ENCODE measurements around the gene GALNT15. TPM values are rescaled to one million over a fixed set of nuclear protein-coding genes. Genes with fewer than 3 reads are reported as not detected.

GALNT15 gene
- polyA plus RNA-seq, 1 donor (not counting 4 experiments of a cell fraction or from before 2014, with no cell fraction given) = not detected

DNA sequence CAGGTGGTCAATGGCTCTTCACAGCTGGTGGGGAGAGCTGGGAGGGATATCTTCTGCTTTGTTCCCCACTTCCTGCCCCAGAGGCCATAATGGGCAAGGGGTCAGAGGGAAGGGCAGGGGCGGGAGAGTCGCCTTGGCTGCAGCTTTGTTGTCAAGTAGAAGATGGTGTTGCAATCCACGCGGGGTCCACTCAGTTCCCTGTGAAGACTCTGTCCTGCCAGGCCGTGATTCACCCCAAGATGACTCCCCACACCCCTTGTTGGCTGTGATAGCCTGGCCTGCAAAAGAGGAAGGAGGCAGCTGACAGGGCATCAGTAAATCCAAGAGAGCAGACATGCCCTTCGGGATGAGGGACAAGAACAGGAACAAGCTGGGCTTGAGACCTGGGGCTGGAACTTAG lies 6.9 kb downstream of the GALNT15 start:
- Histone ChIP-seq H3K9ac (ENCODE audit: control insufficient read depth, extremely low read depth, insufficient read depth, low read length) (no peak overlapping the region), H3K4me1 (ENCODE audit: control insufficient read depth, extremely low read depth, insufficient read depth, low read length) (peaks cover 4% of the 10 kb centered on the region), H3K36me3 (ENCODE audit: control insufficient read depth in 2 of 2, extremely low read depth in 1 of 2, insufficient read depth in 2 of 2, low read length in 2 of 2) (no peaks in the 10 kb centered on the region), H3K79me2 (ENCODE audit: control insufficient read depth, insufficient read depth, low read length) (no peaks in the 10 kb centered on the region), H3K27me3 (ENCODE audit: control insufficient read depth, extremely low read depth, insufficient read depth, low read length) (no peaks in the 10 kb centered on the region), H3K9me3 (ENCODE audit: control insufficient read depth, low read depth, low read length) (no peaks in the 10 kb centered on the region), H2AFZ (ENCODE audit: control insufficient read depth, low read length) (no peak overlapping the region), H3K9me1 (ENCODE audit: control insufficient read depth, extremely low read depth, insufficient read depth, low read length) (no peaks in the 10 kb centered on the region), H3K4me2 (ENCODE audit: control insufficient read depth, extremely low read depth, insufficient read depth, low read depth, low read length) (no peak overlapping the region), H3K27ac (ENCODE audit: control insufficient read depth, insufficient read depth, low read length) (no peak overlapping the region), H3K4me3 (ENCODE audit: control insufficient read depth in 2 of 3, extremely low read depth in 1 of 3, insufficient read depth in 2 of 3, low read depth in 1 of 3, low read length in 3 of 3) (no peak overlapping the region), H4K20me1 (ENCODE audit: control insufficient read depth, extremely low read depth, insufficient read depth, low read length) (no peaks in the 10 kb centered on the region)
- FAIRE-seq (no peak), DNase-seq (ENCODE audit: low read depth, low spot score) (no peak)
- TF ChIP-seq, protein P1, sequence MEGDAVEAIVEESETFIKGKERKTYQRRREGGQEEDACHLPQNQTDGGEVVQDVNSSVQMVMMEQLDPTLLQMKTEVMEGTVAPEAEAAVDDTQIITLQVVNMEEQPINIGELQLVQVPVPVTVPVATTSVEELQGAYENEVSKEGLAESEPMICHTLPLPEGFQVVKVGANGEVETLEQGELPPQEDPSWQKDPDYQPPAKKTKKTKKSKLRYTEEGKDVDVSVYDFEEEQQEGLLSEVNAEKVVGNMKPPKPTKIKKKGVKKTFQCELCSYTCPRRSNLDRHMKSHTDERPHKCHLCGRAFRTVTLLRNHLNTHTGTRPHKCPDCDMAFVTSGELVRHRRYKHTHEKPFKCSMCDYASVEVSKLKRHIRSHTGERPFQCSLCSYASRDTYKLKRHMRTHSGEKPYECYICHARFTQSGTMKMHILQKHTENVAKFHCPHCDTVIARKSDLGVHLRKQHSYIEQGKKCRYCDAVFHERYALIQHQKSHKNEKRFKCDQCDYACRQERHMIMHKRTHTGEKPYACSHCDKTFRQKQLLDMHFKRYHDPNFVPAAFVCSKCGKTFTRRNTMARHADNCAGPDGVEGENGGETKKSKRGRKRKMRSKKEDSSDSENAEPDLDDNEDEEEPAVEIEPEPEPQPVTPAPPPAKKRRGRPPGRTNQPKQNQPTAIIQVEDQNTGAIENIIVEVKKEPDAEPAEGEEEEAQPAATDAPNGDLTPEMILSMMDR (optimal IDR thresholded peaks at IDR 0.05 in 1 of 3, IDR thresholded peaks at IDR 0.05 in 1 of 3, conservative IDR thresholded peaks at IDR 0.05 in 1 of 3; ENCODE audit: extremely low read depth in 1 of 3, insufficient read depth in 2 of 3, low read length in 3 of 3) = no peak
- no peak for TF ChIP-seq EZH2 (IDR thresholded peaks at IDR 0.05; ENCODE audit: low read length)
- dilution Hi-C loops (cut with MboI; ENCODE audit: extremely low pct_ligation_motif_present, low sequenced_read_pairs) = no loop called here

DNA sequence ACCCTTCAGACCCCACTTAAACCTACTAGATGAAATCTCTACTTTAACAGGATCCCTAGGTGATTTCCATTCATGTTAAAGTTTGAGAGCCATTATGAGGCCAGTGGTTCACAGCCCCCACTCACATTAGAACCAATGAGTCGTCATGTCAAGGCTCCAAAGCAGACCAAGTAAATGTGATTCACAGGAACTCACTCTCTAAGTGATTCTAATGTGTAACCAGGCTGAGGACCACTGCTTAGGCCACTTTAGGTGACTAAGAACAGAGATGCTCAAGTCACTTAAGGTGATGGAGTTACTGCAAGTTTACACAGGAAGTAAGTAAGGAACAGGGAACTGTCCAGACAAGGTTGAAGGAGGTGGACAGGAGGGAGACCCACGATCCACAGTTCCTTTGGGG lies 7.7 kb downstream of the GALNT15 start:
- Histone ChIP-seq H3K4me1 (ENCODE audit: control insufficient read depth, extremely low read depth, insufficient read depth, low read length) (peaks cover 4% of the 10 kb centered on the region), H3K9ac (ENCODE audit: control insufficient read depth, extremely low read depth, insufficient read depth, low read length) (no peak overlapping the region), H3K4me2 (ENCODE audit: control insufficient read depth, extremely low read depth, insufficient read depth, low read depth, low read length) (no peak overlapping the region), H3K9me3 (ENCODE audit: control insufficient read depth, low read depth, low read length) (no peaks in the 10 kb centered on the region), H3K4me3 (ENCODE audit: control insufficient read depth in 2 of 3, extremely low read depth in 1 of 3, insufficient read depth in 2 of 3, low read depth in 1 of 3, low read length in 3 of 3) (no peak overlapping the region), H4K20me1 (ENCODE audit: control insufficient read depth, extremely low read depth, insufficient read depth, low read length) (no peaks in the 10 kb centered on the region), H3K9me1 (ENCODE audit: control insufficient read depth, extremely low read depth, insufficient read depth, low read length) (no peaks in the 10 kb centered on the region), H3K36me3 (ENCODE audit: control insufficient read depth in 2 of 2, extremely low read depth in 1 of 2, insufficient read depth in 2 of 2, low read length in 2 of 2) (no peaks in the 10 kb centered on the region), H3K27me3 (ENCODE audit: control insufficient read depth, extremely low read depth, insufficient read depth, low read length) (no peaks in the 10 kb centered on the region), H3K79me2 (ENCODE audit: control insufficient read depth, insufficient read depth, low read length) (no peaks in the 10 kb centered on the region), H3K27ac (ENCODE audit: control insufficient read depth, insufficient read depth, low read length) (no peak overlapping the region), H2AFZ (ENCODE audit: control insufficient read depth, low read length) (no peak overlapping the region)
- FAIRE-seq (no peak), DNase-seq (ENCODE audit: low read depth, low spot score) (no peak)
- dilution Hi-C loops (cut with MboI; ENCODE audit: extremely low pct_ligation_motif_present, low sequenced_read_pairs) = no loop called here
- TF ChIP-seq EZH2 (IDR thresholded peaks at IDR 0.05; ENCODE audit: low read length) = no peak
- TF ChIP-seq, protein P1 (optimal IDR thresholded peaks at IDR 0.05 in 1 of 3, IDR thresholded peaks at IDR 0.05 in 1 of 3, conservative IDR thresholded peaks at IDR 0.05 in 1 of 3; ENCODE audit: extremely low read depth in 1 of 3, insufficient read depth in 2 of 3, low read length in 3 of 3) = no peak

All from keratinocyte (primary cell).